GM12892 (cell line): ENCODE data around the gene CDH4.

ENCODE experiments used
- DNase-seq: peaks from one replicate; pipeline ENCODE4 v3.0.0; 2011; ENCODE audit not compliant: insufficient read length
- FAIRE-seq: peaks from 2 replicates; lab custom pipeline; 2011; peaks lifted over from hg19 to GRCh38; lab: Jason Lieb, UNC
- POLR2A ChIP-seq: IDR thresholded peaks from 2 replicates; pipeline ENCODE4 v1.6.1; 2011; ENCODE audit warnings: low read depth, low read length, control low read depth
- POLR2AphosphoS5 ChIP-seq: IDR thresholded peaks from 2 replicates; pipeline ENCODE4 v1.6.1; 2011; ENCODE audit warnings: low read depth, low read length, control low read depth
- TAF1 ChIP-seq: IDR thresholded peaks from 2 replicates; pipeline ENCODE4 v1.6.1; 2011; ENCODE audit warnings: low read depth, mild to moderate bottlenecking, control low read depth, low read length, borderline replicate concordance

Gene CDH4

GRCh38 chr20:61664556-61665320 is 412.7 kb downstream of the CDH4 start:
- DNase-seq (no peak), FAIRE-seq (no peak)
- no peak for TF ChIP-seq TAF1
- TF ChIP-seq POLR2AphosphoS5 = no peak
- no peak for TF ChIP-seq POLR2A

GRCh38 chr20:61665528-61666470 is 413.7 kb downstream of the CDH4 start:
- DNase-seq (no peak), FAIRE-seq (no peak)
- no peak for TF ChIP-seq POLR2A

- TF ChIP-seq TAF1 (no peak), POLR2A (no peak), POLR2AphosphoS5 (no peak)
- DNase-seq (no peak), FAIRE-seq (no peak)
These were observed 414.4 kb downstream of the CDH4 start for GRCh38 chr20:61666471-61666832.

GRCh38 chr20:61667056-61667792 is 415.2 kb downstream of the CDH4 start:
- no peak for DNase-seq
- no peak for FAIRE-seq
- no peak for TF ChIP-seq POLR2AphosphoS5
- no peak for TF ChIP-seq POLR2A
- TF ChIP-seq TAF1 = no peak

GRCh38 chr20:61668065-61668650 is 416.1 kb downstream of the CDH4 start:
- no peak for TF ChIP-seq POLR2AphosphoS5
- DNase-seq (no peak), FAIRE-seq (no peak)

- no peak for TF ChIP-seq POLR2AphosphoS5
- TF ChIP-seq POLR2A = no peak
- no peak for TF ChIP-seq TAF1
- no peak for DNase-seq
- no peak for FAIRE-seq
These were observed 416.9 kb downstream of the CDH4 start for GRCh38 chr20:61668771-61669503.

- FAIRE-seq (no peak), DNase-seq (no peak)
- TF ChIP-seq POLR2AphosphoS5 (no peak), POLR2A (no peak), TAF1 (no peak)
These were observed 418.2 kb downstream of the CDH4 start for GRCh38 chr20:61670274-61670673.

- FAIRE-seq = no peak
These were observed 419.5 kb downstream of the CDH4 start for GRCh38 chr20:61671559-61671958.

GRCh38 chr20:61673152-61673847 is 421.2 kb downstream of the CDH4 start:
- FAIRE-seq (no peak), DNase-seq (no peak)
- TF ChIP-seq POLR2A (no peak), TAF1 (no peak), POLR2AphosphoS5 (no peak)

More at GRCh38 chr20:61671559-61671958, 419.5 kb downstream of the CDH4 start:
- TF ChIP-seq TAF1 (no peak), POLR2A (no peak), POLR2AphosphoS5 (no peak)
- DNase-seq = no peak

GRCh38 chr20:61674121-61674520 is 422.1 kb downstream of the CDH4 start:
- TF ChIP-seq POLR2AphosphoS5 = no peak
- TF ChIP-seq POLR2A = no peak
- no peak for TF ChIP-seq TAF1
- no peak for FAIRE-seq
- no peak for DNase-seq
